ENCODE data around the gene PRLHR.

DNA sequence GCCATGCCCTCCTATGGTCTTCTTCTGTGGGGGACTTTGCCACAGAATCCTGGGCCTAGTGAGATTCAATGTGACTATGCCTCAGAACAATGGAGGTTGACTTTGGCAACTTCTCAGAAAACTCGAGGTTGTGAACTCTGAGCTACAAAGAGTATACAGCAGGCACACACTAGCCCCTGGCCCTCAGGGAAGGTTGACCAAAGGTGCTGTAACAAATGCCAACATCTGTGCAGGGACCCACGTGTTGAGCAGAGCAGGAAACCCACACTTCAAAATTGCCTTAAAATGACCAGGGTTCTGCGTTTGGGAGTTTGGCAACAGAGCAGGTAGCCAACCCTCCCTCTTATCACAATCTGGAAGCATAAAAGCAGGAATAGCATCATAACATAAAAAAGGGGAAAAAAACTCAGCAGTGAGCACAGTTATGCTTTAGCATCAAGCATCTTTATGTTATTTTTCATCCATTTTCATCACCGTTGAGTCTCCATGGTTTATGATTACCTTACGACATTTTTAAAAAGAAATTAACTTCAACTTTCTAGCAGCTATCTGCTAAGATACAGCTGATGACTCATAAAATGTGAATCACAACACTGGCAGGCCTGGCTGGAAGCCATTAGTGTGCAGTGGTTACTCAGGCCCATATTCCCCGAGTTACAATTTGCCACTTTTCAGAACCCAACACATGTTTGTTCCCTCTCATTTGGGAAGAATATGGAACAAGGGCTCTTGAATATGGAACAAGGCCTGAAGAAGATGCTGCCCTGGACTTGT is 11.1 kb downstream of the PRLHR start:
- TF ChIP-seq, protein P1, sequence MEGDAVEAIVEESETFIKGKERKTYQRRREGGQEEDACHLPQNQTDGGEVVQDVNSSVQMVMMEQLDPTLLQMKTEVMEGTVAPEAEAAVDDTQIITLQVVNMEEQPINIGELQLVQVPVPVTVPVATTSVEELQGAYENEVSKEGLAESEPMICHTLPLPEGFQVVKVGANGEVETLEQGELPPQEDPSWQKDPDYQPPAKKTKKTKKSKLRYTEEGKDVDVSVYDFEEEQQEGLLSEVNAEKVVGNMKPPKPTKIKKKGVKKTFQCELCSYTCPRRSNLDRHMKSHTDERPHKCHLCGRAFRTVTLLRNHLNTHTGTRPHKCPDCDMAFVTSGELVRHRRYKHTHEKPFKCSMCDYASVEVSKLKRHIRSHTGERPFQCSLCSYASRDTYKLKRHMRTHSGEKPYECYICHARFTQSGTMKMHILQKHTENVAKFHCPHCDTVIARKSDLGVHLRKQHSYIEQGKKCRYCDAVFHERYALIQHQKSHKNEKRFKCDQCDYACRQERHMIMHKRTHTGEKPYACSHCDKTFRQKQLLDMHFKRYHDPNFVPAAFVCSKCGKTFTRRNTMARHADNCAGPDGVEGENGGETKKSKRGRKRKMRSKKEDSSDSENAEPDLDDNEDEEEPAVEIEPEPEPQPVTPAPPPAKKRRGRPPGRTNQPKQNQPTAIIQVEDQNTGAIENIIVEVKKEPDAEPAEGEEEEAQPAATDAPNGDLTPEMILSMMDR (conservative IDR thresholded peaks at IDR 0.05; ENCODE audit: low read depth, low read length) = no peak
- TF ChIP-seq EZH2 (IDR thresholded peaks at IDR 0.05; ENCODE audit: low read length, unreplicated experiment) = no peak

Data from PC-3 (cell line).